Activated CD8-positive, alpha-beta memory T cell treated with anti-CD3 and anti-CD28 coated beads, Interleukin-2, amount 10 ng/mL, durations not matched to agents 7 days and 5 days (primary cell): ENCODE results near the gene ADSS1. TPM values are rescaled to one million over a fixed set of nuclear protein-coding genes. Genes with fewer than 3 reads are reported as not detected.

Source experiments
- ATAC-seq: fragments of 150-1000 bp; cut with Tn5 transposase; one replicate; pipeline ENCODE4 v1.10.0; 2021; ENCODE audit warnings: moderate library complexity
- CTCF ChIA-PET: fragments of 350-600 bp; sonication (Branson Sonifier 250); formaldehyde crosslinking; loops from one replicate; lab custom pipeline; 2021; ENCODE audit warnings: antibody characterized with exemption; lab: Charles Lee
- DNase-seq: peaks from one replicate; pipeline ENCODE4 v3.0.0-alpha.2; 2020
- H3K27ac Mint-ChIP-seq: one replicate; pipeline ENCODE4 v1.8.0; 2021; ENCODE audit warnings: mild to moderate bottlenecking, mixed read lengths
- H3K27me3 Mint-ChIP-seq: one replicate; pipeline ENCODE4 v1.8.0; 2021; ENCODE audit warnings: mixed read lengths
- H3K36me3 Mint-ChIP-seq: one replicate; pipeline ENCODE4 v1.8.0; 2021; ENCODE audit warnings: mild to moderate bottlenecking, mixed read lengths
- H3K4me1 Mint-ChIP-seq: one replicate; pipeline ENCODE4 v1.8.0; 2021; ENCODE audit warnings: mixed read lengths
- H3K4me3 Mint-ChIP-seq: one replicate; pipeline ENCODE4 v1.8.0; 2021; ENCODE audit warnings: mild to moderate bottlenecking, moderate library complexity, mixed read lengths
- H3K9me3 Mint-ChIP-seq: one replicate; pipeline ENCODE4 v1.8.0; 2022; ENCODE audit warnings: low read depth, mixed read lengths
- total RNA-seq, 2 experiments: library from RNA; stranded (reverse); gene quantifications; one replicate each; pipeline ENCODE4 v1.2.3, GENCODE V29; 2021

ADSS1 gene
- total RNA-seq, 2 experiments from 2014 or later: 2.5 to 3.5 TPM

- peak; percentile 13 for ATAC-seq
- Mint-ChIP-seq H3K4me3 (no peak overlapping the region), H3K9me3 (no peaks in the 10 kb centered on the region), H3K27ac (no peak overlapping the region), H3K4me1 (no peaks in the 10 kb centered on the region), H3K36me3 (peaks cover 2% of the 10 kb centered on the region), H3K27me3 (no peaks in the 10 kb centered on the region)
- DNase-seq: no peak
- CTCF ChIA-PET: interaction anchor here (0.8 to 2.4 kb wide), 5 partner anchors 18 to 61 kb away, joined by 3 to 15 read pairs (median 4); partner anchors contain the start of gene SIVA1
Observed at GRCh38 chr14:104707608-104708595, 16.1 kb upstream of the ADSS1 start.

DNA sequence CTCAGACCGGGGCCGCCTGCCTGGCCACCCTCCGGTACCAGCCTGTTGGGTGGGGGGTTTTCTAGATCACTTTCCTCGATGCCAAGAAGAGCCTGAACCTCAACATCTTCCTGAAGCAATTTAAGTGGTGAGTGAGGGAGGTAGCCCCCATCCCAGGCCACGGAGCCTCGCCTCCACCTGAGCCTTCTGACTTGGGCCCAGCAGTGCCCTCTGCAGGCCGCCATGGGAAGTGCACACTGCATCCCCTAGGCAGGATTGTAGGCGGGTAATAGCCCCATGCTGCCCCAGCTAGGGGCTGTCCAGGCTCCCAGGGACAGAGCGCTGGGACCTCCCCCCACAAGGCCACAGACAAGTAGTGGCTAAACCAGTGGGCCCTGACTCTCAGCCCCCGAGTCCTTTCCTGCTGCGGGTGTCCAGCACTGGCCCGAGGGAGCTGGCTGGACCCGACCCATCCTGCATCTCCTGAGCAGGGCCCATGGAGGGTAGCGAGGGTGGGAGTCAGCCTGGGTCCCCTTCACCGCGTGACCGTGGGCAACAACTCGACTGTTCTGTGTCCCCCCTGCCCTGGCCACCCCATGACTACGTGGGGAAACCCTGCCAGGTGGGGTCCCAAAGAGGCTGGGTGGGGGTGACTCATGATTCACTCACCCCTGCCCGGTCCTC lies 15.3 kb upstream of the ADSS1 start:
- CTCF ChIA-PET: interaction anchor here (0.7 to 2.4 kb wide), 12 partner anchors 16 to 67 kb away, joined by 3 to 15 read pairs (median 4); partner anchors contain the start of genes ADSS1 and SIVA1
- DNase-seq: peak; percentile 79
- no peaks in the 10 kb centered on the region for H3K4me1 Mint-ChIP-seq
- H3K27ac Mint-ChIP-seq: no peak overlapping the region
- no peaks in the 10 kb centered on the region for H3K9me3 Mint-ChIP-seq
- peak; percentile 82 for ATAC-seq
- H3K36me3 Mint-ChIP-seq: peaks cover 2% of the 10 kb centered on the region
- no peak overlapping the region for H3K4me3 Mint-ChIP-seq
- no peaks in the 10 kb centered on the region for H3K27me3 Mint-ChIP-seq

DNA sequence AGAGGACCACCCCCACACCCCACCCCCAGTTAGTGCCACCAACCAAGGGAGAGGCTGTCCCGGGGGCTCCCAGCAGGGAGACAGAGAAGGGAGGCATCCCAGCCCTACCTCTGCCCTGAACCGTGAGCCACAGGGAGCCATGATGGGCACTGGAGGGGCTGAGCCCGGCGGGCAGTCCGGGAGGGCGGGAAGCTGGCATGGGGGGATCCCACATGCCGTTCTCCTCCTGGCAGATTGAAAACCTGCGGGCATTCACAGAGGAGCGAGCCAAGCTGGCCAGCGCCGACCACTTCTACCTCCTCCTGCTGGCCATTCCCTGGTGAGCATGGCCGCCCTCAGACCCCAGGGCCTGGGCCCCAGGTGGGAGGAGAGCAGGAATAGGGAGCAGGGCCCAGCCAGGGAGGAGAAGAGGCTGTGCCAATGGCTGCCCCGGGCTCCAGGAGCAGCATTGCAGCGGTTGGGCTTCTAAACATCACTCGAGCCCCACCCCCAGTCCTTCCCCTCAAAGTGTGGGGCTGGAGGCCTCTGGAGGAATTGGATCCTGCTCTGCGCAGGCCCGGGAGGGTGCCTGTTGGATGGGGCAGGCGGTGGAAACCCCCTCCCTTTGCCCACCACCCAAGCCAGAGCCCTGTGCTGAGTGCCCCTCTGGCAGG lies 14.5 kb upstream of the ADSS1 start:
- H3K27me3 Mint-ChIP-seq: no peaks in the 10 kb centered on the region
- no peak for ATAC-seq
- no peaks in the 10 kb centered on the region for H3K4me1 Mint-ChIP-seq
- DNase-seq: no peak
- CTCF ChIA-PET: interaction anchor here (0.7 to 2.4 kb wide), 13 partner anchors 15 to 67 kb away, joined by 3 to 15 read pairs (median 4); partner anchors contain the start of genes ADSS1 and SIVA1
- no peak overlapping the region for H3K27ac Mint-ChIP-seq
- H3K36me3 Mint-ChIP-seq: no peaks in the 10 kb centered on the region
- no peaks in the 10 kb centered on the region for H3K9me3 Mint-ChIP-seq
- H3K4me3 Mint-ChIP-seq: no peak overlapping the region

DNA sequence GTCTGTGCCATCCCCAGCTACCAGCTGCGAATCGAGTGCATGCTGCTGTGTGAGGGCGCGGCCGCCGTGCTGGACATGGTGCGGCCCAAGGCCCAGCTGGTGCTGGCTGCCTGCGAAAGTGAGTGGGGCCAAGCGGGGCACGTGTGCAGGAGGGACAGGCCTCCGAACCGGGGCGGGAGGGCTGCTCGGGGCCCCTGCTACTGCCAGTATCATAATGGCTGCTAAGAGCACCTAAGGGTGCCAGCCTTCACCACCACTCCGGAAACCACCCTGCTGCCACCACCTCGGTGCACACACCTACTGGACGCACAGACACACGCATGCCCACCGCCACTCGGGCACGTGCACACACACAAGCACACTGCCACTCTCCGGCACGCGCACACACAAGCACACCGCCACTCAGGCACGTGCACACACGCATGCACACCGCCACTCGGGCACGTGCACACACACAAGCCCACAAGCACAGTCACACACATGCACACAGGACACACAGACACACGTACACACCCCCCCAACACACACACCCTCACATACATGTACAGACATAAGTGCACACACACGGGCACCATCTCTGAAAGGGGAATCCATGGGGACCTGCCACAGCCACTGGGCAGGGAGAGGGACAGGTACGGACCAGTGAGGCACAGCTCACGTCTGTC lies 13.8 kb upstream of the ADSS1 start:
- ATAC-seq (no peak), DNase-seq (no peak)
- Mint-ChIP-seq H3K27ac (no peak overlapping the region), H3K9me3 (no peaks in the 10 kb centered on the region), H3K4me1 (no peaks in the 10 kb centered on the region), H3K36me3 (no peaks in the 10 kb centered on the region), H3K4me3 (no peak overlapping the region), H3K27me3 (no peaks in the 10 kb centered on the region)
- CTCF ChIA-PET: interaction anchor here (1.1 to 2.4 kb wide), 6 partner anchors 13 to 64 kb away, joined by 3 to 15 read pairs (median 6); partner anchors contain the start of gene ADSS1

DNA sequence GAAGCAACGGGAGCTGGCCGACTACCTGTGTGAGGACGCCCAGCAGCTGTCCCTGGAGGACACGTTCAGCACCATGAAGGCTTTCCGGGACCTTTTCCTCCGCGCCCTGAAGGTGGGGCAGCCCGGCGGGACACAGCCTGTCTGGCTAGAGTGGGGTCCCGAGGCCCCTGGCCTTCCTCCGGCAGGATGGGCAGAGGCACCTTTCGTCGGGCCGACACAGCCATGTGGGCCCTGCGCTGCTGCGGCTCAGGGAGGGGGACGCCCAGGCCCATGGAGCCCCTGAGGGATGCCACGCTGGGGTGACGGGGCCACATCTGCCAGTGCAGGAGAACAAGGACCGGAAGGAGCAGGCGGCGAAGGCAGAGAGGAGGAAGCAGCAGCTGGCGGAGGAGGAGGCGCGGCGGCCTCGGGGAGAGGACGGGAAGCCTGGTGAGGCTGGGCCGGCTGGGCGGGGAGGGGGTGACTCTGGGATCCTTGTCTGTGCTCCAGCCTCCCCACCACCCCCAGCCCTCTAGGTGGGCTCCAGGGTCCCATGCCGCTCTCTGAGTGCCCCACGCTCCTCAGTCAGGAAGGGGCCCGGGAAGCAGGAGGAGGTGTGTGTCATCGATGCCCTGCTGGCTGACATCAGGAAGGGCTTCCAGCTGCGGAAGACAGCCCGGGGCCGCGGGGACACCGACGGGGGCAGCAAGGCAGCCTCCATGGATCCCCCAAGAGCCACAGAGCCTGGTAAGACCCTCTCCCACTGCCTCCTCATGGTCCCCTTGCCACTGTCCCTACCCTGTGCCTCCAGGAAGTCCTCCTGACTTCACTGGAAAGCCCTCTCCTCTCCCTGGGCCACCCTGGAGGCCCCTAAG lies 10.9 kb upstream of the ADSS1 start:
- no peak for ATAC-seq

GRCh38 chr14:104714066-104714465 lies 10.0 kb upstream of the ADSS1 start:
- no peak for DNase-seq
- CTCF ChIA-PET: no interaction called here
- Mint-ChIP-seq H3K27ac (no peak overlapping the region), H3K4me3 (no peak overlapping the region), H3K36me3 (no peaks in the 10 kb centered on the region), H3K27me3 (no peaks in the 10 kb centered on the region), H3K9me3 (no peaks in the 10 kb centered on the region), H3K4me1 (peaks cover 2% of the 10 kb centered on the region)
- ATAC-seq: no peak

More for the DNA sequence above, 10.9 kb upstream of the ADSS1 start:
- Mint-ChIP-seq H3K27me3 (no peaks in the 10 kb centered on the region), H3K4me3 (no peak overlapping the region), H3K4me1 (peaks cover 2% of the 10 kb centered on the region), H3K36me3 (no peaks in the 10 kb centered on the region), H3K27ac (no peak overlapping the region), H3K9me3 (no peaks in the 10 kb centered on the region)
- CTCF ChIA-PET: interaction anchor here (0.9 to 1.1 kb wide), 2 partner anchors 10 to 26 kb away, joined by 3 to 4 read pairs; no protein-coding TSS in a partner anchor
- no peak for DNase-seq

- Mint-ChIP-seq H3K27me3 (no peaks in the 10 kb centered on the region), H3K27ac (no peak overlapping the region), H3K9me3 (no peaks in the 10 kb centered on the region), H3K4me3 (no peak overlapping the region), H3K4me1 (peaks cover 2% of the 10 kb centered on the region), H3K36me3 (no peaks in the 10 kb centered on the region)
- DNase-seq (no peak), ATAC-seq (no peak)
- CTCF ChIA-PET: no interaction called here
Observed at GRCh38 chr14:104714681-104715080, 9.3 kb upstream of the ADSS1 start.

DNA sequence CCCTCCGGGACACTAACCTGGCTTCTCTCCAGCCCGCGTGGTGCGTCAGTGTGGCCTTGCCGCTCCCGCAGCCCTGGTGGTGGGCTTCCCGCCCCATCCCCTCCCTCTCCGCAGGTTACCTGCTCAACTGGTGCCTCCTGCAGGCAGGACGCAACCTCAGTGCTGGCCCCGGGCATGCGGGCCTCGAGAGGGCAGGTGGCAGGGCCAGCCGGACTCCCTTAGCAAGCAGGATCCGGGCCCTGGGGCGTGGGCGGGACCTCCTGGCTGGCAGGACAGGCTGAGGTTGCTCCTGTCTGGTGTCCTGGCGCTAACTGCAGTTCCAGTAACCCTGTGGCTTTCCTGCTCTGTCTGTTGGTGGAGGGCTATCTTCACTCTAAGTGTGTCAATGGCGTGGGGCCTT lies 8.6 kb upstream of the ADSS1 start:
- no peaks in the 10 kb centered on the region for H3K36me3 Mint-ChIP-seq
- CTCF ChIA-PET: no interaction called here
- H3K4me3 Mint-ChIP-seq: no peak overlapping the region

DNA sequence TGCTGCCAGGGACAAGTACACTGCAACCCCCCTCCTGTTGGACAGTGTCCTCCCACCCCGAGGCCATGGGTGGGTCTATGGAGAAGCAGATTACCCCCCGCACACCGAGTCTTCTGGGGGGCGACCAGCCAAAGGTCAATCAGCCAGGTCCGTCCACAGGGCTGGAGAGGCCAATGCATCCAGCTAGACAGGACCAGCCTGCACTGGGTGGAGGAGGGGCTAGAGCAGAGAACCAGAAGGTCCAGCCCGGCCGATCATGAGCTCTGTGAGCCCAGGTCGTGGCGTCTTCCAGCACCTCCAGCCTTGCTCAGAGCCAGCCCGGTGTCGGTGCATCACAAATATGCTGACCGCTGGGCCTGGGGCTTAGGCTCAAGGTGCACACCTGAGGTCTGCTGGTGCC lies 8.2 kb upstream of the ADSS1 start:
- H3K36me3 Mint-ChIP-seq: no peaks in the 10 kb centered on the region
- no peak overlapping the region for H3K4me3 Mint-ChIP-seq
- ATAC-seq: no peak
- CTCF ChIA-PET: no interaction called here
- no peaks in the 10 kb centered on the region for H3K27me3 Mint-ChIP-seq
- no peaks in the 10 kb centered on the region for H3K9me3 Mint-ChIP-seq
- DNase-seq: no peak
- H3K4me1 Mint-ChIP-seq: peaks cover 2% of the 10 kb centered on the region
- no peak overlapping the region for H3K27ac Mint-ChIP-seq

More for the DNA sequence above, 8.6 kb upstream of the ADSS1 start:
- Mint-ChIP-seq H3K4me1 (peaks cover 2% of the 10 kb centered on the region), H3K9me3 (no peaks in the 10 kb centered on the region), H3K27me3 (no peaks in the 10 kb centered on the region), H3K27ac (no peak overlapping the region)
- DNase-seq (no peak), ATAC-seq (no peak)

- no peak for DNase-seq
- Mint-ChIP-seq H3K27me3 (no peaks in the 10 kb centered on the region), H3K27ac (no peak overlapping the region), H3K4me3 (no peak overlapping the region), H3K36me3 (no peaks in the 10 kb centered on the region), H3K4me1 (peaks cover 2% of the 10 kb centered on the region), H3K9me3 (no peaks in the 10 kb centered on the region)
- no peak for ATAC-seq
- CTCF ChIA-PET: interaction anchor here (1.2 kb wide), 1 partner anchor 17 kb away, joined by 3 read pairs; no protein-coding TSS in a partner anchor
Observed at GRCh38 chr14:104717137-104717536, 6.9 kb upstream of the ADSS1 start.

DNA sequence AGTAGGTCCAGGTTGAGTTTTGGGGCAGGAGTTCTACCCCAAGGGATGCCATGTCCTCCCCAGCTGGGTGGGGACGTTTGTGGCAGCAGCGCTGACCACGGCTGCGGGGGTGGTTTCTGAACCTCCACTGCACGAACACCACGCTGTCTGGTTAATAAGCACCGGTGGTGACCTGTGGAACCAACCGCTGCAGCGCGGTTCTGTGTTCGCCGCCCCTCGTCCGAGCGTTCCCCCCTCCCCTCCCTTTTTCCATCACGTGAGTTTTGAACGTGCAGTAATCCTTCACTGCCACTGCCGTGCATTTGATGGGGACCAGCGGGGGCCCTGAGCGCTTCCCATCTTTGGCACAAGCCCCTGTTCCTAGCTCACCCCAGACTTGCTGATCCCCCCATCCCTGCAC lies 6.4 kb upstream of the ADSS1 start:
- H3K9me3 Mint-ChIP-seq: no peaks in the 10 kb centered on the region
- no peak overlapping the region for H3K4me3 Mint-ChIP-seq
- no peaks in the 10 kb centered on the region for H3K36me3 Mint-ChIP-seq
- H3K27me3 Mint-ChIP-seq: no peaks in the 10 kb centered on the region
- CTCF ChIA-PET: interaction anchor here (1.2 kb wide), 1 partner anchor 17 kb away, joined by 3 read pairs; no protein-coding TSS in a partner anchor
- no peak for ATAC-seq
- no peak for DNase-seq
- peaks cover 2% of the 10 kb centered on the region for H3K4me1 Mint-ChIP-seq
- no peak overlapping the region for H3K27ac Mint-ChIP-seq

GRCh38 chr14:104718147-104718546 lies 5.9 kb upstream of the ADSS1 start:
- CTCF ChIA-PET: interaction anchor here (1.2 kb wide), 1 partner anchor 18 kb away, joined by 3 read pairs; no protein-coding TSS in a partner anchor
- DNase-seq (no peak), ATAC-seq (no peak)
- no peaks in the 10 kb centered on the region for H3K36me3 Mint-ChIP-seq
- no peak overlapping the region for H3K4me3 Mint-ChIP-seq
- H3K9me3 Mint-ChIP-seq: no peaks in the 10 kb centered on the region
- H3K4me1 Mint-ChIP-seq: peaks cover 2% of the 10 kb centered on the region
- H3K27me3 Mint-ChIP-seq: no peaks in the 10 kb centered on the region
- no peak overlapping the region for H3K27ac Mint-ChIP-seq
